22Rv1 (cell line): Measurements from ENCODE around the gene DSCAML1.

Experiments used
- CTCF ChIP-seq: fragments of 450-650 bp; IDR thresholded peaks from 2 replicates; pipeline ENCODE4 v1.5.1; 2017; ENCODE audit warnings: mild to moderate bottlenecking
- ZFX ChIP-seq: fragments of 450-650 bp; IDR thresholded peaks from 2 replicates; pipeline ENCODE4 v1.6.1; 2017; ENCODE audit warnings: antibody characterized with exemption, borderline replicate concordance

- TF ChIP-seq CTCF (no peak), ZFX (no peak)
Observed at GRCh38 chr11:117770061-117770460, 27.0 kb downstream of the DSCAML1 start.
